ENCODE data around the gene IGSF21. TPM values are rescaled to one million over a fixed set of nuclear protein-coding genes. Genes with fewer than 3 reads are reported as not detected.
A peak's percentile ranks its signal among the peaks of the same experiment; 100 is the strongest.

The IGSF21 gene
- polyA plus RNA-seq, 2 of the 4 experiments (the other 2 are of a cell fraction) = not detected

DNA sequence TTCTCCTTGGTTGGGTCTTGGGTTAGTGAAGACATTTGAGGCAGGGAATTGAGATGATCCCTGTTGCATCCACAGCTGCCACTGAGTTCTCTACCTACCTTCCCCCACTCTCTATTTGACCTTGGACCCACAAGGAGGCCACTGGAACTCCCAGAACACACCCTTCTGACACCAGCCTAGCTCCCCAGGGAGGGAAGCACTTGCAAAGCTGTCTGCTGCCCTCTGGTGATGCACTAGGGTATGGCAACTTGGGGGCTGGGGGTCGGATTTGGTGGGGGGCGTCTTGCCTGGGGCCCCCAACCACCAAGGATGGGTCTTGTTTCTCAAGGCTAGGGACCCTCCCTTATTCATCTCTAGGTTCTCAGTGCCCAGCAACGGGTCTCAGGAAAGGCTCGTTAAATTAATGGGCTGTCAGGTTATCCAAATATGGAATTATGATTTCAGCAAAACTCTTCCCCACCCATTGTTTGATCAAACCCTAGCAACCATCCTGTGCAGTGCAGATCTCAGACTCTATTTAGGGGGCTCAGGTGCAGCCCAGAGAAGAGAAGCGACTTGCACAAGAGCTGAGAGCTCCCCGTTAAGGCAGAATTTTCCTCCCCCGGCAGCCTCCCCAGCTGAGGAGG, 195.3 kb downstream of the IGSF21 start:
- no peak for DNase-seq (ENCODE audit: low read depth in 1 of 2, low spot score in 1 of 2)
- ChIA-PET POLR2A (no interaction called here), CTCF (interaction anchor here (0.6 to 1.6 kb wide), 4 partner anchors 19 to 696 kb away, joined by 3 to 5 read pairs (median 4); no protein-coding TSS in a partner anchor)
- Histone ChIP-seq H3K4me3 (no peak overlapping the region), H3K27ac (no peak overlapping the region), H3K4me1 (no peaks in the 10 kb centered on the region), H3K9me3 (no peaks in the 10 kb centered on the region), H3K4me2 (no peak overlapping the region)
- 14% methylated on average over 3 of the region's 7 CpGs for WGBS (ENCODE audit: missing lambda C conversion rate)
- no peak for ATAC-seq
- TF ChIP-seq RAD21 (conservative IDR thresholded peaks at IDR 0.05 in 1 of 2, IDR thresholded peaks at IDR 0.05 in 1 of 2) (peak; percentile 37 to 40; a peak in 3 of 5 replicates), ZFP36 (IDR thresholded peaks at IDR 0.05; ENCODE audit: borderline replicate concordance, partially characterized antibody) (no peak), PHF8 (IDR thresholded peaks at IDR 0.05; ENCODE audit: borderline replicate concordance, low read depth) (no peak), SMC3 (IDR thresholded peaks at IDR 0.05) (peak; percentile 19; the same call in 2 of the 3 replicates)
- TF ChIP-seq, protein P1, sequence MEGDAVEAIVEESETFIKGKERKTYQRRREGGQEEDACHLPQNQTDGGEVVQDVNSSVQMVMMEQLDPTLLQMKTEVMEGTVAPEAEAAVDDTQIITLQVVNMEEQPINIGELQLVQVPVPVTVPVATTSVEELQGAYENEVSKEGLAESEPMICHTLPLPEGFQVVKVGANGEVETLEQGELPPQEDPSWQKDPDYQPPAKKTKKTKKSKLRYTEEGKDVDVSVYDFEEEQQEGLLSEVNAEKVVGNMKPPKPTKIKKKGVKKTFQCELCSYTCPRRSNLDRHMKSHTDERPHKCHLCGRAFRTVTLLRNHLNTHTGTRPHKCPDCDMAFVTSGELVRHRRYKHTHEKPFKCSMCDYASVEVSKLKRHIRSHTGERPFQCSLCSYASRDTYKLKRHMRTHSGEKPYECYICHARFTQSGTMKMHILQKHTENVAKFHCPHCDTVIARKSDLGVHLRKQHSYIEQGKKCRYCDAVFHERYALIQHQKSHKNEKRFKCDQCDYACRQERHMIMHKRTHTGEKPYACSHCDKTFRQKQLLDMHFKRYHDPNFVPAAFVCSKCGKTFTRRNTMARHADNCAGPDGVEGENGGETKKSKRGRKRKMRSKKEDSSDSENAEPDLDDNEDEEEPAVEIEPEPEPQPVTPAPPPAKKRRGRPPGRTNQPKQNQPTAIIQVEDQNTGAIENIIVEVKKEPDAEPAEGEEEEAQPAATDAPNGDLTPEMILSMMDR (IDR thresholded peaks at IDR 0.05) = peak; percentile 36
- FAIRE-seq = no peak

DNA sequence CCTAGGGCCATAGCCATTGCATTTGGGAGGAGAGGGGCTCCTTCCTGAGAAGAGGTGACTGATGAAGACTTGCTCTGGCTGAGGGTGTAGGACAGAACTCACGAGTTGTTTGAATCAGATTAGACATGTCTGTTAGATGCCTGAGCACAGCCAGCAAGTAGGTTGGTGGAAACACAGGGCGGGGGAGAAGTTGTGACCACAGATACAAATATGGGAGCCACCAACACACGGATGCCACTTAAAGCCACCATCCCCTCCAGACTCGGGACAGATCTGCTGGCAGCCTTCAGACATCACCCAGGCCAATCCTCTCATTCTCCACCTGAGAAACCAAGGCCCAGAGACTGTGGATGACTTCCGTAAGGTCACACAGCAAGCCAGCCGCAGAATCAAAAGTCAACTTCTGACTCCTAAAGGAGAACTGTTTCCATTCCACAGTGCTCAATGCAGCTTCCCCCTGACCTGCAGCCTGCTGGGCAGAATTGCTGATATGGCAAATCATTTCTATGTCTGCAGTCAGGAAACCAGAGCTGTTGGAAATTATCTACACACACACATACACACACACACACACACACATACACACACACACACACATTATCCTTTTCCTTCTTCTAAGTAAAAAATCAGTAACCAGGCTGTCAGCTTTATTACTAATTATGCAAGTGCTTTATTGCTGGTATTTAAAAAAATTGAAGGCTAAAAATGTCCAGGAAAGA, 196.7 kb downstream of the IGSF21 start:
- H3K4me3 ChIP-seq = no peak overlapping the region
- H3K4me1 ChIP-seq = no peaks in the 10 kb centered on the region
- no peak for TF ChIP-seq POLR2AphosphoS2 (conservative IDR thresholded peaks at IDR 0.05; ENCODE audit: low read length)
- TF ChIP-seq MAZ (IDR thresholded peaks at IDR 0.05; ENCODE audit: borderline replicate concordance, low read depth, low read length) = no peak
- no peak for TF ChIP-seq TFCP2L1 (CRISPR knock-in tag; IDR thresholded peaks at IDR 0.05)
- TF ChIP-seq, protein P2, sequence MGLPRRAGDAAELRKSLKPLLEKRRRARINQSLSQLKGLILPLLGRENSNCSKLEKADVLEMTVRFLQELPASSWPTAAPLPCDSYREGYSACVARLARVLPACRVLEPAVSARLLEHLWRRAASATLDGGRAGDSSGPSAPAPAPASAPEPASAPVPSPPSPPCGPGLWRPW (IDR thresholded peaks at IDR 0.05) = no peak
- no peak for TF ChIP-seq SMC3 (IDR thresholded peaks at IDR 0.05)
- TF ChIP-seq EP300 (IDR thresholded peaks at IDR 0.05) = no peak
- TF ChIP-seq, protein P3, sequence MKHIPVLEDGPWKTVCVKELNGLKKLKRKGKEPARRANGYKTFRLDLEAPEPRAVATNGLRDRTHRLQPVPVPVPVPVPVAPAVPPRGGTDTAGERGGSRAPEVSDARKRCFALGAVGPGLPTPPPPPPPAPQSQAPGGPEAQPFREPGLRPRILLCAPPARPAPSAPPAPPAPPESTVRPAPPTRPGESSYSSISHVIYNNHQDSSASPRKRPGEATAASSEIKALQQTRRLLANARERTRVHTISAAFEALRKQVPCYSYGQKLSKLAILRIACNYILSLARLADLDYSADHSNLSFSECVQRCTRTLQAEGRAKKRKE (CRISPR knock-in tag; IDR thresholded peaks at IDR 0.05; ENCODE audit: low read depth) = no peak
- no peak for TF ChIP-seq CEBPB (IDR thresholded peaks at IDR 0.05)
- no peak for TF ChIP-seq CBX2 (IDR thresholded peaks at IDR 0.05; ENCODE audit: borderline replicate concordance, low read depth)
- no peak for TF ChIP-seq MAFK (IDR thresholded peaks at IDR 0.05; ENCODE audit: partially characterized antibody)
- 34% methylated on average over 6 of the region's 6 CpGs for WGBS (ENCODE audit: missing lambda C conversion rate)
- FAIRE-seq (no peak), ATAC-seq (no peak), DNase-seq (ENCODE audit: low read depth in 1 of 2, low spot score in 1 of 2) (no peak)
- ChIA-PET POLR2A (no interaction called here), CTCF (interaction anchor here (1.3 to 1.6 kb wide), 2 partner anchors 20 to 45 kb away, joined by 3 to 4 read pairs; no protein-coding TSS in a partner anchor)
- no peaks in the 10 kb centered on the region for H3K9me3 ChIP-seq
- no peak overlapping the region for H3K4me2 ChIP-seq
- H3K27ac ChIP-seq = no peak overlapping the region

DNA sequence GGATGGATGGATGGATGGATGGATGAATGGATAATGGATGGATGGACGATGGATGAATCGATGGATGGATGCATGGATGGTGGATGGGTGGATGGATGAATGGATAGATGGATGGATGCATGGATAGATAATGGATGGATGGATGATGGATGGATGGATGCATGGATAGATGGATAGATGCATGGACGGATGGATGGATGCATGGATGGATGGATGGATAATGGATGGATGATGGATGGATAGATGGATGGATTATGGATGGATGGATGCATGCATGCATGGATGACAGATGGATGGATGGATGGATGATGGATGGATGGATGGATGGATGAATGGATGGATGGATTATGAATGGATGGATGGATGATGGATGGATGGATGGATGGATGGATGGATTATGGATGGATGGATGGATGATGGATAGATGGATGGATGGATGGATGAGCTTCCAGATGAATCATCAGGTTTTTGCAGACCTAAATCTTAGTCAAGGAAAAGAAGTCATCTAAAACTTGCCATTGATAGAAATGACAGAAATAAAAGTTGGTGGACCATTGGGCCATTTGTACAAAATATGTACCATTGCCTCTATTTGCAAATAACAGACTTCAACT, 197.7 kb downstream of the IGSF21 start:
- TF ChIP-seq EHF (CRISPR knock-in tag; IDR thresholded peaks at IDR 0.05) (no peak), FOSL2 (IDR thresholded peaks at IDR 0.05) (no peak), FOSL2 (CRISPR knock-in tag; IDR thresholded peaks at IDR 0.05) (no peak), JUNB (IDR thresholded peaks at IDR 0.05) (no peak), CEBPB (IDR thresholded peaks at IDR 0.05) (no peak), ZC3H11A (IDR thresholded peaks at IDR 0.05) (no peak), RNF2 (IDR thresholded peaks at IDR 0.05; ENCODE audit: borderline replicate concordance, low read depth) (no peak), SMC3 (IDR thresholded peaks at IDR 0.05) (no peak), ESRRA (IDR thresholded peaks at IDR 0.05; ENCODE audit: borderline replicate concordance, low read length) (no peak), JUN (IDR thresholded peaks at IDR 0.05) (no peak), NR3C1 (IDR thresholded peaks at IDR 0.05) (no peak), KDM1A (IDR thresholded peaks at IDR 0.05; ENCODE audit: low read depth) (no peak), POLR2A (IDR thresholded peaks at IDR 0.05; ENCODE audit: low read length) (no peak), RCOR1 (IDR thresholded peaks at IDR 0.05; ENCODE audit: low read depth, low read length) (no peak), NFE2L2 (conservative IDR thresholded peaks at IDR 0.05; ENCODE audit: low read length) (no peak)
- TF ChIP-seq, protein P4, sequence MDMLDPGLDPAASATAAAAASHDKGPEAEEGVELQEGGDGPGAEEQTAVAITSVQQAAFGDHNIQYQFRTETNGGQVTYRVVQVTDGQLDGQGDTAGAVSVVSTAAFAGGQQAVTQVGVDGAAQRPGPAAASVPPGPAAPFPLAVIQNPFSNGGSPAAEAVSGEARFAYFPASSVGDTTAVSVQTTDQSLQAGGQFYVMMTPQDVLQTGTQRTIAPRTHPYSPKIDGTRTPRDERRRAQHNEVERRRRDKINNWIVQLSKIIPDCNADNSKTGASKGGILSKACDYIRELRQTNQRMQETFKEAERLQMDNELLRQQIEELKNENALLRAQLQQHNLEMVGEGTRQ (IDR thresholded peaks at IDR 0.05) = no peak
- TF ChIP-seq, protein P5, sequence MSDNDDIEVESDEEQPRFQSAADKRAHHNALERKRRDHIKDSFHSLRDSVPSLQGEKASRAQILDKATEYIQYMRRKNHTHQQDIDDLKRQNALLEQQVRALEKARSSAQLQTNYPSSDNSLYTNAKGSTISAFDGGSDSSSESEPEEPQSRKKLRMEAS (IDR thresholded peaks at IDR 0.05) = no peak
- Histone ChIP-seq H3K27ac (no peak overlapping the region), H3K4me3 (no peak overlapping the region), H3K9me3 (no peaks in the 10 kb centered on the region), H3K4me2 (no peak overlapping the region), H3K4me1 (no peaks in the 10 kb centered on the region)
- ChIA-PET POLR2A (no interaction called here), CTCF (interaction anchor here (0.9 to 1.3 kb wide), 2 partner anchors 19 to 276 kb away, joined by 3 read pairs; no protein-coding TSS in a partner anchor)
- FAIRE-seq = no peak
- no peak for DNase-seq (ENCODE audit: low read depth in 1 of 2, low spot score in 1 of 2)
- no peak for ATAC-seq
- 4% methylated on average over 3 of the region's 3 CpGs for WGBS (ENCODE audit: missing lambda C conversion rate)
